Activated naive CD4-positive, alpha-beta T cell treated with Interleukin-2 at 50 U/mL for 16 hours (primary cell): Measurements from ENCODE around the gene MRPL2.

ENCODE experiments used
- DNase-seq: peaks from one replicate; pipeline ENCODE4 v3.0.0-alpha.2; 2020

The MRPL2 gene

GRCh38 chr6:43016943-43017334 lies 42.3 kb downstream of the MRPL2 start:
- no peak for DNase-seq

- no peak for DNase-seq
These were observed 42.9 kb downstream of the MRPL2 start for GRCh38 chr6:43016176-43016942.

DNA sequence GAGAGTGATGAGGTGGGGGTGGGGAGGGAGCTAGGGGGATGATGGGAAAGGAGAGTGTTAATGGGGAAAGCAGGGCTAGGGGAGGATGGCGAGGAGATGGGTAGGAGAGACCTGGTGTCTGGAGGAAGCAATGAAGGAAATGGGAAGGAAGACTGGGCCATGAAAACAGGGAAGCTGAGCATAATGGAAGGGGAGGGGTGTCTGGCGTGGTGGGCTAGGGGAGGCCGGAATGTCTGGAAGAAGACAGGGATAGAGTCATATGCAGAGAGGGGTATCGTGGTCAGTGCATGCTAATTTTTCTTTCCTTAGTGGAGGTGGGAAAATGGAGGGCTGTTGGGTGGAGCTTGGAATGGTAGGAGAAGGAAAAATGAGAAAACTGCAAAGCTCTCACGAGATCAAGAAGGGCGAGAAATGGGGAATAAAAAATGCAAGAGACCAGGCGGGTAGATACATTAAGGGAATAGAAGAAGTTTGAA lies 44.8 kb downstream of the MRPL2 start:
- no peak for DNase-seq

DNA sequence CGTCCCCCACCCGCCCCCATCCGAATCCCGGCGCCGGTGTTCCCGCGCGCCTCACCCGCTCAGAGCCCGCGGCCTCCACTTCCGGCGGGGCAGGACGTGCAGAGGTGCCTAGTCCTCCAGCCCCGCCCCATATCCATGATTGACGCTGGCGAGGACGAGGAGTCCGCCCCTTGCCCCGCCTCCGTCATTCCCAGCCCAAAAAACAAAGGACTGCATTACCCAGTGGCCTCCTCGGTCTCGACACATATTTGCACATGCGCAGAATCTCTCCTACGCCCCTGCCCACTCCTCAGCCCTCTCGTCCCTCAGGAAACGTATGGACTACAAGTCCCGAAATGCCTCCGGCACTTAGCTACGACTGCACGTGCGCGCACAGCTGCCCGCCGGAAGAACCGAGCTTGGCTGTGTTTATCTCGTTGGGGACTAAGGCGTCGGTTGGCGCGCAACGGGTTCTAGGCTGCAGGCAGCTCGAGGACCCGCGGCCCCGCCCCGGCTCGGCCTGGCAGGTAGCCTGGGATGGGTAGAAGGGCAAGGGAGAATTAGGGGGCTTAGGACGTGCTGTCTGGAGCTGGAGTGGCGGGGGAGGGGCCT lies 45.3 kb downstream of the MRPL2 start, which contains the start of the genes KLHDC3 and MEA1:
Gene KLHDC3, plus strand, starts transcription at position 407 of the 591 bp plus-strand sequence. CDS start 2,944 bp downstream, outside the sequence.
Gene MEA1, minus strand, starts transcription at position 104 of the 591 bp plus-strand sequence. CDS start 133 bp downstream, outside the sequence.
- peak; percentile 99 for DNase-seq

DNA sequence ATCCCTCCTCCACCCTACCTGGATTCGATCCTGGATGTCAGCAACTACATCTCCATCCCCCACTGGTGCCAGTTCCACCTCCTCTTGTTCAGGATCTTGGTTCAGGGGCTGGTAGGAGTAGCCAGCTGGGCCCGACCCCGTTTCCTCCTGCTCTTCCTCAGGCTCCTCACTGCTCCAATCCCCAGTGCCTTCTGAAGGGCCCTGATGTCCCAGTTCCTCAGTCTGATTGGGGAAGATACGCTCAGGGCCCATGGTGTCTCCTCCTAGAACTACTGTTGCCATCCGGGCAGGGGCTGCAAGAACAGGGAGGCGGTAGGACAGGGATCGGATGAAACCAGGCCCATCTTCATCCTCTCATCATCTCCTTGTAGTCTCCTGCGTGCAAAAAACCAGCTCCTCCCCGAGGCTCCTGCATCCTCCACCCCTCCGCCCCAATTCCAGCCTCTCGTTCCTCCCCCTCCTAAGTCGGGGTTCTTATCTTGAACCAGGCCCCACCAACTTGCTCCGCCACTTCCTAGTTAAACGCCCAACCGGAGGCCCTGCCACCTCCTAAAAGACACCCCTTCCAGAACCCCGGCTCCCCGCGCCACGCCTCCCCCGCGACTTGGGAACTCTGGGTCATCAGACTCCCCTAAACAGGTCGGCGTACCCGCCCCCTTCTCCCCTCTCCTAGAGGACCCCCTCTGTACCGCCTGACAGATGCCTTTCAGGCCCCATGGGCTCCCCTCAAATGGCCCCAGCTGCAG lies 46.0 kb downstream of the MRPL2 start:
- no peak for DNase-seq

DNA sequence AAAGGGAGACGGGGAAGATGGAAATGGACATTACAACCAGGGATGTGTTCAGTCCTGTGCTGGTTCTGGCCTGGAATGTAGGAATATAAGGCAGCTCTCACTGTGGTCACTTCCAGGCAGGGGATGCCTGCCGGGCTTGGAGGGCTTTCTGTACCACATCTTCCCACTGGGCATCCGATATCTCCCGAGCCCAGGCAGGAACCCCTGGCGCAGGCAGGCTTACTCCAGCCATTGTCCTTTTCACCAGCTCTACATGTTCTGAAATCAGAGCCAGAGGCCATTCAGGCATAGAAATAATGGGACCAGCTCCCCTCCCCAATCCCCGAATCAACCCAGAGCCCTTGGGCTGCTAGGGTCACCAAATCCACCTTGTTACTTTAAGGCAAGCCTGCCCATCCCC lies 46.9 kb downstream of the MRPL2 start:
- no peak for DNase-seq

- no peak for DNase-seq
These were observed 48.0 kb downstream of the MRPL2 start for GRCh38 chr6:43011207-43011606.

DNA sequence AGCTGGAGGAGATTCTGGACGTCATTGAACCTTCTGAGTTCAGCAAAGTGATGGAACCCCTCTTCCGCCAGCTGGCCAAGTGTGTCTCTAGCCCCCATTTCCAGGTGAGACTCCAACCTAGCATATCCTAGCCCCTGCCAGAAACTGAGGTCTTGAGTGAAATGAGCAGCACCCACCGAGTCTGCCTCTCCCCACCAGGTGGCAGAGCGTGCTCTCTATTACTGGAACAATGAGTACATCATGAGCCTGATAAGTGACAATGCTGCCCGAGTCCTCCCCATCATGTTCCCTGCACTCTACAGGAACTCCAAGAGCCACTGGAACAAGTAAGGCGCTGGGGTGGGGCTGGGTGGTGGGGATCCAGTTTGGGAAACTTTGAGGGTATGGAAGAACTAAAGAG lies 50.1 kb downstream of the MRPL2 start:
- peak; percentile 34 for DNase-seq

DNA sequence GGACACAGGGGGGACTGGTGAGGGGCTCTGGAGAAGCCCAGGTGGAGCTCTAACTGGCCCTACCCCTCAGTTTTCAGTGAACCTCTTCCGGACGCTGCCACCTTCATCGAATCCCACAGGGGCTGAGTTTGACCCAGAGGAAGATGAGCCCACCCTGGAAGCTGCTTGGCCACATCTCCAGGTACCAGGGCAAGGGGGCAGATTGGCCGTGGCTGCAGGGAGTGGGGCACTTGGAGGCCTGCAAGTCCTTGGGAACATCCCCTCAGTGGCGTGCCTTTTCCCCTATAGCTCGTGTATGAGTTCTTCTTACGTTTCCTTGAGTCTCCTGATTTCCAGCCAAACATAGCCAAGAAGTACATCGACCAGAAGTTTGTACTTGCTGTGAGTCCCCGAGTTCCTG lies 52.1 kb downstream of the MRPL2 start:
- no peak for DNase-seq

DNA sequence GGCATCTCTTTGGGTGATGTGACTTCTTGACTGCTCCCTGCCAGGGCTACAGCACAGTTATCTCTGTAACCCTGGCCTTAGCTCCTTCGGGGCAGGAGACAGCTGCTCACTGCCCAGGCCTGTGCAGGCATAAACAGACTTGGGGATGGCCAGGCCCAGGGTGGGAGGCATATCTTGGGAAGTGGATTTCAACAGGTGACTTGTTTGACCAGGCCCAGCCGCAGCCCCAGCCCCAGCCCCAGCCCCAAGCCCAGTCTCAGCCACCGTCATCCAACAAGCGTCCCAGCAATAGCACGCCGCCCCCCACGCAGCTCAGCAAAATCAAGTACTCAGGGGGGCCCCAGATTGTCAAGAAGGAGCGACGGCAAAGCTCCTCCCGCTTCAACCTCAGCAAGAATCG lies 53.0 kb downstream of the MRPL2 start:
- no peak for DNase-seq

- DNase-seq, result no peak
These were observed 53.4 kb downstream of the MRPL2 start for GRCh38 chr6:43005844-43006243.
